Fibroblast of peridontal ligament (primary cell): Measurements from ENCODE around the gene ABI1.

ENCODE experiments used
- DNase-seq: peaks from one replicate; pipeline ENCODE4 v3.0.0-alpha.2; 2010; ENCODE audit errors: extremely low read depth

The ABI1 gene

GRCh38 chr10:26714415-26715136, 146.2 kb downstream of the ABI1 start:
- DNase-seq = no peak

GRCh38 chr10:26711324-26711723, 149.4 kb downstream of the ABI1 start:
- no peak for DNase-seq

- DNase-seq = no peak
Observed at GRCh38 chr10:26706936-26707335, 153.8 kb downstream of the ABI1 start.

GRCh38 chr10:26706206-26706605, 154.6 kb downstream of the ABI1 start:
- DNase-seq = no peak

GRCh38 chr10:26703974-26704373, 156.8 kb downstream of the ABI1 start:
- DNase-seq = no peak

GRCh38 chr10:26703096-26703495, 157.7 kb downstream of the ABI1 start:
- no peak for DNase-seq

- no peak for DNase-seq
Observed at GRCh38 chr10:26700884-26701630, 159.7 kb downstream of the ABI1 start.

- DNase-seq = no peak
Observed at GRCh38 chr10:26699631-26700030, 161.1 kb downstream of the ABI1 start.

GRCh38 chr10:26698909-26699308, 161.8 kb downstream of the ABI1 start:
- DNase-seq = no peak

- no peak for DNase-seq
Observed at GRCh38 chr10:26697922-26698608, 162.7 kb downstream of the ABI1 start.

- peak; percentile 51 for DNase-seq
Observed at GRCh38 chr10:26697163-26697921, 163.4 kb downstream of the ABI1 start, which contains the start of gene PDSS1. PDSS1 (plus strand) TSS chr10:26697701; CDS start chr10:26697712, 11 bp downstream.

GRCh38 chr10:26696786-26697162, 164.0 kb downstream of the ABI1 start:
- no peak for DNase-seq
